ENCODE results near the gene IQSEC3. TPM values are rescaled to one million over a fixed set of nuclear protein-coding genes. Genes with fewer than 3 reads are reported as not detected.

The IQSEC3 gene
- total and polyA plus RNA-seq, 2 of the 13 experiments (the other 11 are each of a cell fraction or from before 2014, with no cell fraction given) = not detected

GRCh38 chr12:166425-167075 lies 100.0 kb downstream of the IQSEC3 start:
- FAIRE-seq = no peak
- H4K20me1 ChIP-seq (ENCODE audit: insufficient read depth, low read length) = 0 out of 2 replicates have a peak, but pooled peaks cover 3% of the 10 kb centered on the region
- 0 out of 6 replicates have a peak overlapping the region, but pooled peaks of 1 of the 3 experiments have one; percentile 13 for H3K4me3 ChIP-seq (replicated peaks in 1 of 3; ENCODE audit: insufficient read depth in 1 of 3, low read depth in 2 of 3, low read length in 3 of 3)
- H3K4me1 ChIP-seq (ENCODE audit: insufficient read depth, low read length) = peaks cover 32% of the 10 kb centered on the region
- H3K27me3 ChIP-seq (ENCODE audit: control insufficient read depth in 1 of 2, insufficient read depth in 2 of 2, low read length in 2 of 2) = peaks cover 1 to 87% of the 10 kb centered on the region in 2 experiments; a peak in 4 of 5 replicates
- no TSS peak for BruUV-seq (replicated peaks)
- DNase-seq (ENCODE audit: low spot score) = no peak
- H3K9me3 ChIP-seq (ENCODE audit: low read length) = no peaks in the 10 kb centered on the region
- no peaks in the 10 kb centered on the region for H3K36me3 ChIP-seq (replicated peaks in 1 of 2; ENCODE audit: control insufficient read depth in 1 of 2, insufficient read depth in 2 of 2, low read length in 2 of 2)
- no peak for ATAC-seq
- H3K79me2 ChIP-seq (ENCODE audit: insufficient read depth, low read length) = no peaks in the 10 kb centered on the region
- peak overlapping the region; percentile 47; the same call in 1 of the 2 replicates for H3K4me2 ChIP-seq (ENCODE audit: low read depth, low read length)
- in situ Hi-C loops (cut with HindIII; ENCODE audit: extremely low pct_ligation_motif_present, low pct_unique_long_range_greater_than_20kb) = no loop called here
- WGBS (ENCODE audit: low lambda C conversion rate) = 19% methylated on average over 11 of the region's 11 CpGs
- H3K27ac ChIP-seq (ENCODE audit: extremely low read length, insufficient read depth, low read length) = no peak overlapping the region
- no peak overlapping the region for H3K9ac ChIP-seq (ENCODE audit: insufficient read depth, low read depth, low read length)
- ChIA-PET CTCF (ENCODE audit: low intra/inter-chr PET ratio, low total read pairs) (interaction anchor here (1.1 kb wide), 1 partner anchor 53 kb away, joined by 3 read pairs; no protein-coding TSS in a partner anchor), POLR2A (no interaction called here)
- H2AFZ ChIP-seq (ENCODE audit: low read length) = no peak overlapping the region
- intact Hi-C loops (cut with micrococcal nuclease; ENCODE audit: unreplicated experiment) = no loop called here
- no peak for TF ChIP-seq FOXP1 (IDR thresholded peaks at IDR 0.05)
- no peak for TF ChIP-seq FOXP1 (CRISPR knock-in tag; IDR thresholded peaks at IDR 0.05)
- TF ChIP-seq MLLT10 (CRISPR knock-in tag; IDR thresholded peaks at IDR 0.05) = no peak
- no peak for TF ChIP-seq HOXD1 (CRISPR knock-in tag; IDR thresholded peaks at IDR 0.05)
- no peak for TF ChIP-seq HMGXB3 (CRISPR knock-in tag; IDR thresholded peaks at IDR 0.05; ENCODE audit: borderline replicate concordance)
- TF ChIP-seq MIER3 (CRISPR knock-in tag; IDR thresholded peaks at IDR 0.05; ENCODE audit: borderline replicate concordance) = no peak
- no peak for TF ChIP-seq ZNF609 (CRISPR knock-in tag; IDR thresholded peaks at IDR 0.05; ENCODE audit: borderline replicate concordance)
- TF ChIP-seq ZNF724P (CRISPR knock-in tag; IDR thresholded peaks at IDR 0.05; ENCODE audit: borderline replicate concordance) = no peak
- TF ChIP-seq JARID2 (CRISPR knock-in tag; IDR thresholded peaks at IDR 0.05; ENCODE audit: insufficient replicate concordance) = no peak
- no peak for TF ChIP-seq ZNF577 (CRISPR knock-in tag; IDR thresholded peaks at IDR 0.05; ENCODE audit: borderline replicate concordance, low read depth)
- TF ChIP-seq YEATS4 (CRISPR knock-in tag; IDR thresholded peaks at IDR 0.05; ENCODE audit: borderline replicate concordance) = no peak
- TF ChIP-seq IKZF1 (IDR thresholded peaks at IDR 0.05) = no peak
- TF ChIP-seq ZNF614 (CRISPR knock-in tag; IDR thresholded peaks at IDR 0.05; ENCODE audit: borderline replicate concordance) = no peak
